ENCODE measurements around the gene LENG8. TPM values are rescaled to one million over a fixed set of nuclear protein-coding genes. Genes with fewer than 3 reads are reported as not detected.

The LENG8 gene
- total and polyA plus RNA-seq, 2 of the 4 experiments (the other 2 are of a cell fraction): 21.1 to 93.9 TPM

DNA sequence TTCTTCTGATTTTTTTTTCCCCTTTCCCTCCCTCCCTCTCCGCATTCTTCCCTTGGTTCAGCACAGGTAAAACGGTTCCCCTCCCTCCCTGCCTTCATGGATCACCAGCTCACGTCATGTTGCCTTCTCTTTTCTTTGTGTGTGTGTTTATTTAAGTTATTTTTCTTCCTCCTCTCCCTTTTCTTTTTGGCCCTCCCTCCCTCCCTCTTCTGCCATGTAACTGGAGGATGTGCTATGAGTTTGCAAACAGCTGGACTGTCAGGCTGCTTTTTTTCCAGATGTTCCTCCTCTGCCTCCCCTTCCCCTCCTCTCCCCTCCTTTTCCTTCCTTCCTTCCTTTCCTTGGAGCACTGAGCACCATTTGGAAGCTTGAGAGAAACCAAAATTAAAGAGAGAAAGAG, 12.6 kb downstream of the LENG8 start:
- DNase-seq: peak; percentile 54
- dilution Hi-C loops (cut with HindIII; ENCODE audit: low sequenced_read_pairs, unreplicated experiment): no loop called here
- intact Hi-C loops (cut with micrococcal nuclease): loop anchor here (1.0 to 10.0 kb wide), 2 partner anchors 12 to 623 kb away; partner anchors contain the start of gene LENG8
- H3K9ac ChIP-seq (ENCODE audit: low read depth, low read length): peak overlapping the region; percentile 18; the same call in 1 of the 2 replicates
- no TSS peak for BruUV-seq (replicated peaks)
- H3K14ac ChIP-seq (replicated peaks; ENCODE audit: low read depth, low read length): 0 out of 2 replicates have a peak overlapping the region, but pooled peaks have one; percentile 14
- peaks cover 11 to 41% of the 10 kb centered on the region in 2 experiments; a peak in 3 of 4 replicates for H3K79me1 ChIP-seq (ENCODE audit: low read depth in 1 of 2, low read length in 2 of 2)
- H4K20me1 ChIP-seq (ENCODE audit: insufficient read depth, low read length): peaks cover 48% of the 10 kb centered on the region
- peaks cover 6% of the 10 kb centered on the region; the same call in 1 of the 2 replicates for H3K9me1 ChIP-seq (ENCODE audit: insufficient read depth, low read length)
- H3K4me3 ChIP-seq (ENCODE audit: insufficient read depth, low read depth, low read length): no peak overlapping the region
- no peak overlapping the region for H2BK15ac ChIP-seq (ENCODE audit: low read depth, low read length)
- peak overlapping the region; percentile 94; the same call in 1 of the 2 replicates for H3K27ac ChIP-seq (ENCODE audit: insufficient read depth, low read length)
- no peak for ATAC-seq (ENCODE audit: low read depth)
- no peak overlapping the region for H2BK120ac ChIP-seq (ENCODE audit: low read depth, low read length)
- TF ChIP-seq SMC3 (IDR thresholded peaks at IDR 0.05; ENCODE audit: low read depth, low read length): no peak
- no peak for TF ChIP-seq RCOR1 (IDR thresholded peaks at IDR 0.05; ENCODE audit: insufficient replicate concordance, low read length)
- TF ChIP-seq, protein P1, sequence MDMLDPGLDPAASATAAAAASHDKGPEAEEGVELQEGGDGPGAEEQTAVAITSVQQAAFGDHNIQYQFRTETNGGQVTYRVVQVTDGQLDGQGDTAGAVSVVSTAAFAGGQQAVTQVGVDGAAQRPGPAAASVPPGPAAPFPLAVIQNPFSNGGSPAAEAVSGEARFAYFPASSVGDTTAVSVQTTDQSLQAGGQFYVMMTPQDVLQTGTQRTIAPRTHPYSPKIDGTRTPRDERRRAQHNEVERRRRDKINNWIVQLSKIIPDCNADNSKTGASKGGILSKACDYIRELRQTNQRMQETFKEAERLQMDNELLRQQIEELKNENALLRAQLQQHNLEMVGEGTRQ (IDR thresholded peaks at IDR 0.05; ENCODE audit: low read depth, low read length): no peak
- no peak for TF ChIP-seq CHD1 (IDR thresholded peaks at IDR 0.05; ENCODE audit: low read depth, low read length)
- TF ChIP-seq MAZ (IDR thresholded peaks at IDR 0.05; ENCODE audit: borderline replicate concordance, low read depth, low read length): no peak
- TF ChIP-seq POLR2A (IDR thresholded peaks at IDR 0.05; ENCODE audit: low read depth, low read length): no peak
- no peak for TF ChIP-seq RFX5 (IDR thresholded peaks at IDR 0.05; ENCODE audit: low read depth, low read length)
- TF ChIP-seq NFE2L2 (IDR thresholded peaks at IDR 0.05; ENCODE audit: low read depth, low read length): no peak
- H3K18ac ChIP-seq (ENCODE audit: low read depth, low read length): peak overlapping the region; percentile 22; the same call in 1 of the 2 replicates
- ChIA-PET CTCF (no interaction called here), POLR2A (ENCODE audit: unreplicated experiment) (interaction anchor here (1.0 kb wide), 1 partner anchor 13 kb away, joined by 3 read pairs; the partner anchor contains the start of gene LENG8)
- H4K91ac ChIP-seq (ENCODE audit: insufficient read depth, low read depth, low read length): no peak overlapping the region
- no peak overlapping the region for H3K56ac ChIP-seq (ENCODE audit: extremely low read depth, insufficient read depth, low read length)
- peaks cover 18% of the 10 kb centered on the region for H3K4me1 ChIP-seq (ENCODE audit: control insufficient read depth, insufficient read depth, low read length)
- H3K4me2 ChIP-seq (ENCODE audit: low read depth, low read length): peak overlapping the region; percentile 48; the same call in 1 of the 2 replicates
- no peak overlapping the region for H2BK5ac ChIP-seq (ENCODE audit: low read depth, low read length, poor library complexity, severe bottlenecking)
- no CpG with 5 or more reads among the region's 3 CpGs for WGBS, 2 experiments (ENCODE audit: extremely low coverage in 2 of 2, insufficient read length in 1 of 2)
- H2AFZ ChIP-seq (replicated peaks; ENCODE audit: low read length, poor library complexity): no peak overlapping the region
- peaks cover 55% of the 10 kb centered on the region for H3K36me3 ChIP-seq (ENCODE audit: control insufficient read depth, insufficient read depth, low read length)
- H2AK5ac ChIP-seq (ENCODE audit: low read depth, low read length): peak overlapping the region; percentile 62; the same call in 1 of the 2 replicates
- H2AK9ac ChIP-seq (replicated peaks; ENCODE audit: low read depth, low read length, poor library complexity): peak overlapping the region; percentile 87
- no peaks in the 10 kb centered on the region for H3K27me3 ChIP-seq (ENCODE audit: control insufficient read depth, insufficient read depth, low read length)
- H3K4ac ChIP-seq (ENCODE audit: low read depth, low read length): peak overlapping the region; percentile 46; the same call in 1 of the 2 replicates
- H4K5ac ChIP-seq (ENCODE audit: low read depth, low read length): peak overlapping the region; percentile 8; the same call in 1 of the 2 replicates
- no peak overlapping the region for H4K8ac ChIP-seq (ENCODE audit: low read depth in 2 of 2, low read length in 2 of 2)
- H3K9me3 ChIP-seq (ENCODE audit: control insufficient read depth, insufficient read depth, low read length): no peaks in the 10 kb centered on the region
- no peak overlapping the region; the same call in 1 of the 2 replicates for H3K23ac ChIP-seq (ENCODE audit: low read depth, low read length)
- no peak overlapping the region for H2BK20ac ChIP-seq (ENCODE audit: low read depth, low read length)
- in situ Hi-C loops (cut with MboI; ENCODE audit: low sequenced_read_pairs): loop anchor here (25.0 kb wide), 4 partner anchors 349 to 1676 kb away; partner anchors contain the start of genes NAT14, NDUFA3, OSCAR and PRPF31

Measured in IMR-90 (cell line).